BJ (cell line): ENCODE measurements around the gene EPO. TPM values are rescaled to one million over a fixed set of nuclear protein-coding genes. Genes with fewer than 3 reads are reported as not detected.

Experiments
- CTCF ChIA-PET: fragments of 350-600 bp; formaldehyde crosslinking; extraction: SDS; loops from one replicate; lab custom pipeline; 2021; ENCODE audit warnings: antibody characterized with exemption, inconsistent platforms; lab: Yijun Ruan, JAX
- POLR2A ChIA-PET: fragments of 300-600 bp; sonication (Branson Sonifier 250); formaldehyde crosslinking; extraction: SDS; loops from one replicate; lab custom pipeline; 2021; ENCODE audit warnings: antibody characterized with exemption; lab: Charles Lee
- DNase-seq: peaks from one replicate; pipeline ENCODE4 v3.0.0-alpha.2; 2011; ENCODE audit warnings: low read depth
- H3K27me3 ChIP-seq: 2 replicates; pipeline ENCODE4 v1.6.0; 2011; ENCODE audit warnings: low read length; ENCODE audit not compliant: control insufficient read depth, insufficient read depth
- H3K36me3 ChIP-seq: 2 replicates; pipeline ENCODE4 v1.5.1; 2011; ENCODE audit warnings: low read length; ENCODE audit not compliant: control insufficient read depth, insufficient read depth
- H3K4me3 ChIP-seq: 2 replicates; pipeline ENCODE4 v1.5.1; 2011; ENCODE audit warnings: low read depth, mild to moderate bottlenecking, control low read depth, low read length
- polyA plus RNA-seq: library from polyadenylated mRNA; depleted of rRNA; stranded (reverse); fragments of >200 nt; gene quantifications from 2 replicates; pipeline ENCODE4 v1.2.3, GENCODE V29; 2011
- TF ChIP-seq, protein P1 (sequence below): IDR thresholded peaks from 2 replicates; pipeline ENCODE4 v1.5.1; 2011; ENCODE audit warnings: low read depth, mild to moderate bottlenecking, control low read depth, inconsistent platforms, low read length, moderate library complexity; ENCODE audit not compliant: insufficient read depth

EPO gene
- polyA plus RNA-seq, 1 experiment, result not detected

- no peaks in the 10 kb centered on the region for H3K27me3 ChIP-seq
- CTCF ChIA-PET, result interaction anchor here (0.6 to 10.3 kb wide), 8 partner anchors 9 to 319 kb away, joined by 3 to 162 read pairs (median 32); partner anchors contain the start of genes FBXO24, LRCH4, POP7 and SLC12A9
- no peak overlapping the region for H3K4me3 ChIP-seq
- TF ChIP-seq, protein P1, sequence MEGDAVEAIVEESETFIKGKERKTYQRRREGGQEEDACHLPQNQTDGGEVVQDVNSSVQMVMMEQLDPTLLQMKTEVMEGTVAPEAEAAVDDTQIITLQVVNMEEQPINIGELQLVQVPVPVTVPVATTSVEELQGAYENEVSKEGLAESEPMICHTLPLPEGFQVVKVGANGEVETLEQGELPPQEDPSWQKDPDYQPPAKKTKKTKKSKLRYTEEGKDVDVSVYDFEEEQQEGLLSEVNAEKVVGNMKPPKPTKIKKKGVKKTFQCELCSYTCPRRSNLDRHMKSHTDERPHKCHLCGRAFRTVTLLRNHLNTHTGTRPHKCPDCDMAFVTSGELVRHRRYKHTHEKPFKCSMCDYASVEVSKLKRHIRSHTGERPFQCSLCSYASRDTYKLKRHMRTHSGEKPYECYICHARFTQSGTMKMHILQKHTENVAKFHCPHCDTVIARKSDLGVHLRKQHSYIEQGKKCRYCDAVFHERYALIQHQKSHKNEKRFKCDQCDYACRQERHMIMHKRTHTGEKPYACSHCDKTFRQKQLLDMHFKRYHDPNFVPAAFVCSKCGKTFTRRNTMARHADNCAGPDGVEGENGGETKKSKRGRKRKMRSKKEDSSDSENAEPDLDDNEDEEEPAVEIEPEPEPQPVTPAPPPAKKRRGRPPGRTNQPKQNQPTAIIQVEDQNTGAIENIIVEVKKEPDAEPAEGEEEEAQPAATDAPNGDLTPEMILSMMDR, result no peak
- POLR2A ChIA-PET, result no interaction called here
- no peak for DNase-seq
- peaks cover 38% of the 10 kb centered on the region for H3K36me3 ChIP-seq
These were observed 30.8 kb upstream of the EPO start for GRCh38 chr7:100689230-100690135.

GRCh38 chr7:100691676-100692577, 28.3 kb upstream of the EPO start:
- Histone ChIP-seq H3K4me3 (peak overlapping the region; percentile 9; the same call in 1 of the 2 replicates), H3K36me3 (peaks cover 19% of the 10 kb centered on the region), H3K27me3 (no peaks in the 10 kb centered on the region; the same call in 1 of the 2 replicates)
- DNase-seq, result no peak
- TF ChIP-seq, protein P1, result peak; percentile 95
- POLR2A ChIA-PET, result no interaction called here
- CTCF ChIA-PET, result interaction anchor here (0.6 to 10.3 kb wide), 43 partner anchors 10 to 262 kb away, joined by 3 to 162 read pairs (median 4); partner anchors contain the start of genes EPO, FBXO24, GNB2 and LRCH4

- no peaks in the 10 kb centered on the region; the same call in 1 of the 2 replicates for H3K27me3 ChIP-seq
- TF ChIP-seq, protein P1, result no peak
- ChIA-PET CTCF (interaction anchor here (0.7 to 10.3 kb wide), 27 partner anchors 9 to 223 kb away, joined by 3 to 162 read pairs (median 4); partner anchors contain the start of genes EPO, FBXO24, GNB2 and LRCH4), POLR2A (no interaction called here)
- H3K4me3 ChIP-seq, result peak overlapping the region; percentile 74
- DNase-seq, result no peak
- H3K36me3 ChIP-seq, result peaks cover 14% of the 10 kb centered on the region
These were observed 27.7 kb upstream of the EPO start for GRCh38 chr7:100692578-100692961.

GRCh38 chr7:100693312-100694097, 26.8 kb upstream of the EPO start:
- CTCF ChIA-PET, result interaction anchor here (0.6 to 10.3 kb wide), 15 partner anchors 12 to 224 kb away, joined by 3 to 162 read pairs (median 6); partner anchors contain the start of genes FBXO24, LRCH4, MOSPD3 and POP7
- no peaks in the 10 kb centered on the region; the same call in 1 of the 2 replicates for H3K27me3 ChIP-seq
- peaks cover 8% of the 10 kb centered on the region for H3K36me3 ChIP-seq
- POLR2A ChIA-PET, result interaction anchor here (0.7 kb wide), 1 partner anchor 18 kb away, joined by 3 read pairs; no protein-coding TSS in a partner anchor
- DNase-seq, result no peak
- TF ChIP-seq, protein P1, result no peak
- H3K4me3 ChIP-seq, result peak overlapping the region; percentile 74
